Smooth muscle cell (in vitro differentiated cells): ENCODE data around the gene TSNAXIP1. TPM values are rescaled to one million over a fixed set of nuclear protein-coding genes. Genes with fewer than 3 reads are reported as not detected.

Experiments
- DNase-seq: peaks from one replicate; lab custom pipeline; 2025; ENCODE audit not compliant: unreplicated experiment; lab: John Stamatoyannopoulos, UW
- H2AFZ ChIP-seq: fragments of 200-600 bp; sonication (generic); 2 replicates; pipeline ENCODE4 v1.6.0; 2016; ENCODE audit warnings: antibody characterized with exemption, low read depth, mild to moderate bottlenecking
- H3F3A ChIP-seq: fragments of 200-600 bp; sonication (generic); 2 replicates; pipeline ENCODE4 v1.6.0; 2017; ENCODE audit warnings: antibody characterized with exemption, low read depth
- H3K27ac ChIP-seq: fragments of 200-600 bp; sonication (generic); 2 replicates; pipeline ENCODE4 v1.5.1; 2016; ENCODE audit warnings: low read depth, mild to moderate bottlenecking
- H3K27me3 ChIP-seq: fragments of 200-600 bp; sonication (generic); 2 replicates; pipeline ENCODE4 v1.6.1; 2016; ENCODE audit warnings: low read depth, mild to moderate bottlenecking
- H3K36me3 ChIP-seq: fragments of 200-600 bp; sonication (generic); 2 replicates; pipeline ENCODE4 v1.5.1; 2016; ENCODE audit warnings: low read depth
- H3K4me1 ChIP-seq: fragments of 200-600 bp; sonication (generic); 2 replicates; pipeline ENCODE4 v1.5.1; 2016; ENCODE audit warnings: low read depth
- H3K4me2 ChIP-seq: fragments of 200-600 bp; sonication (generic); 2 replicates; pipeline ENCODE4 v1.6.0; 2016; ENCODE audit warnings: mild to moderate bottlenecking
- H3K4me3 ChIP-seq: fragments of 200-600 bp; sonication (generic); 2 replicates; pipeline ENCODE4 v1.5.1; 2016; ENCODE audit warnings: mild to moderate bottlenecking
- H3K79me2 ChIP-seq: fragments of 200-600 bp; sonication (generic); 2 replicates; pipeline ENCODE4 v1.6.0; 2016; ENCODE audit warnings: low read depth, mild to moderate bottlenecking
- H3K9ac ChIP-seq: fragments of 200-600 bp; sonication (generic); 2 replicates; pipeline ENCODE4 v1.6.0; 2016; ENCODE audit warnings: low read depth
- H3K9me3 ChIP-seq: fragments of 200-600 bp; sonication (generic); replicated peaks from 2 replicates; pipeline ENCODE4 v1.5.1; 2016; ENCODE audit warnings: low read depth
- H4K20me1 ChIP-seq: fragments of 200-600 bp; sonication (generic); 2 replicates; pipeline ENCODE4 v1.6.0; 2016; ENCODE audit warnings: low read depth
- WGBS: methylation state at CpG from one replicate; pipeline ENCODE4 v1.1.7; 2016; ENCODE audit warnings: low lambda C conversion rate; 5-methylcytosine and 5-hydroxymethylcytosine counted together
- polyA plus RNA-seq: library from polyadenylated mRNA; unstranded; fragments of >200 nt; fragmentation: Nextera tagmentation; extraction: Ambion mirVana; gene quantifications from 2 replicates; pipeline ENCODE4 v1.2.1, GENCODE V29; 2016
- small RNA-seq: library from RNA; depleted of rRNA; stranded (forward); fragments of <200 nt; gene quantifications from one replicate; pipeline ENCODE3, GENCODE V24; 2014
- total RNA-seq: library from RNA; depleted of rRNA; stranded (reverse); fragments of >200 nt; gene quantifications from 2 replicates; pipeline ENCODE4 v1.2.3, GENCODE V29; 2014
- TF ChIP-seq, protein P1 (sequence below): fragments of 200-600 bp; sonication (generic); IDR thresholded peaks from 2 replicates; pipeline ENCODE4 v1.5.1; 2017; ENCODE audit warnings: borderline replicate concordance, mild to moderate bottlenecking, antibody characterized with exemption; ENCODE audit not compliant: insufficient read depth, poor library complexity, severe bottlenecking

Gene TSNAXIP1
- total and polyA plus RNA-seq, 2 experiments from 2014 or later = 0.18 to 1.0 TPM

DNA sequence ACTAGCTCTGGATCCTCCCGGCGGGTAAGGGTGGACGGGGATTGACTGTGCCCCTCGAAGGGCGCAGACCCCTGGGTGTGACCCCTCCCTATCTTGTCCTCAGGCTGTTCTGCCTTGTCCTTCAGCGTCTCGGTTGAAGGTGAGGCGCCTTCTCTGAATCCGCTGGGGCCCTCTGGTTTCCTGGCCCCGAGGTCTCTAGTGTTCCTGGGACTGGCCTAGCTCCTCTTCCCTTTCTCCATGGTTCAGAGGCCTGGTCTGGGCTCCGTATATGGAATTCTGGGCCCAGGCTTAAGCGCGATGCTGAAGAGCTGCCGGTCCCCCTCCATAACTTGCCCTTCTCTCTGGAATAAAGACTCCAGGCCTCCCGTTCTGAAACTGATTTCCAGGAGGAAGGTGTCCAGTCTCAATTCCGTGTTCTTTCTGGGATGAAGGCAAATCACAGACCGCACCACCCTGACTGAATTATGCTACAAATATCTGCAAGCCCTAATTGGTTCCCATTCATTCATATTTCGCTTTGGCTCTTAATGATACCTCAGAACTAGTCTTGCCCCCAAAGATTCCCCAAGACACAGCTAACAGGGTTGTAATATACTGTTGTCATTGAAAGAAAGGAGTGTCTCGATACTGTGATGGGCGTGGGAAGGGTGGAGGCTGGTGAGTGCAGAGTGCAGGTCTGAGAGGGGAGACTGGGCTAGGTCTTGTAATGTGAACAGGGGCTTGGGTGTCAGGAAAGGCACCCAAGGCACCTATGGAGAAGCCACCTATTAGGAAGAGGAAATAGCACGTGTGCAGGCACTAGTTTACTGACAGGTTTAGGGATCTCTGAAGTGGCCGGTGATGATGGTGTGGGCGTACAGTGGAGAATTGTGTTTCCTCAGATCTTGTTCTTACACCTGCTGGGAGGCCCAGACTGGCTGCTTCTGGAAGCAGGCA is 67.0 kb downstream of the TSNAXIP1 start:
- TF ChIP-seq, protein P1, sequence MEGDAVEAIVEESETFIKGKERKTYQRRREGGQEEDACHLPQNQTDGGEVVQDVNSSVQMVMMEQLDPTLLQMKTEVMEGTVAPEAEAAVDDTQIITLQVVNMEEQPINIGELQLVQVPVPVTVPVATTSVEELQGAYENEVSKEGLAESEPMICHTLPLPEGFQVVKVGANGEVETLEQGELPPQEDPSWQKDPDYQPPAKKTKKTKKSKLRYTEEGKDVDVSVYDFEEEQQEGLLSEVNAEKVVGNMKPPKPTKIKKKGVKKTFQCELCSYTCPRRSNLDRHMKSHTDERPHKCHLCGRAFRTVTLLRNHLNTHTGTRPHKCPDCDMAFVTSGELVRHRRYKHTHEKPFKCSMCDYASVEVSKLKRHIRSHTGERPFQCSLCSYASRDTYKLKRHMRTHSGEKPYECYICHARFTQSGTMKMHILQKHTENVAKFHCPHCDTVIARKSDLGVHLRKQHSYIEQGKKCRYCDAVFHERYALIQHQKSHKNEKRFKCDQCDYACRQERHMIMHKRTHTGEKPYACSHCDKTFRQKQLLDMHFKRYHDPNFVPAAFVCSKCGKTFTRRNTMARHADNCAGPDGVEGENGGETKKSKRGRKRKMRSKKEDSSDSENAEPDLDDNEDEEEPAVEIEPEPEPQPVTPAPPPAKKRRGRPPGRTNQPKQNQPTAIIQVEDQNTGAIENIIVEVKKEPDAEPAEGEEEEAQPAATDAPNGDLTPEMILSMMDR = no peak
- Histone ChIP-seq H3K9me3 (no peaks in the 10 kb centered on the region), H3K9ac (peak overlapping the region; percentile 93), H3K4me3 (peak overlapping the region; percentile 87), H3K27ac (peak overlapping the region; percentile 63), H3K4me2 (peak overlapping the region; percentile 100), H3F3A (peaks cover 13% of the 10 kb centered on the region), H4K20me1 (peaks cover 32% of the 10 kb centered on the region), H3K79me2 (peaks cover 38% of the 10 kb centered on the region), H3K36me3 (no peaks in the 10 kb centered on the region), H3K27me3 (no peaks in the 10 kb centered on the region), H3K4me1 (peaks cover 13% of the 10 kb centered on the region), H2AFZ (peak overlapping the region; percentile 39)
- WGBS = 25% methylated on average over 23 of the region's 23 CpGs
- no peak for DNase-seq

DNA sequence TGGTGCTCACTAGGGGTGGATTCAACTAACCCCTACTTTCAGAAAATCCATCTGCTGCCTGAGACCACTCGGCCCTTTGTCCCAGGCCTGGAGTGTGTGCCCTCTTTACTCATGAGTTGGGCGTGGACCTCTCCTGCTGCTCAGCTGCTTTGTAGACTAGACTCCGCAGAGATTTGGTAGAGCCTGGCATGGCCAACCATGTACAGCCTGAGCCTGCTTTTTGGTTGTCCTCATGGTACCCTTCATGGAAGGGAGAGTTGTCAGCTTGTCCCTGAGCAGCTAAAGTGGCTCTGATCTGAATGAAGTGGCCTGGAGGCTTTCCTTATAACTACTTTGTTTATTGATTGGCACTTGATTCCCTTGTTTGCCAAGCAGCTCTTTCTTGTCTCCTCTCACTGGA is 67.7 kb downstream of the TSNAXIP1 start:
- no peak for DNase-seq
- peak overlapping the region; percentile 100 for H3K4me2 ChIP-seq
- no peaks in the 10 kb centered on the region for H3K27me3 ChIP-seq
- peaks cover 38% of the 10 kb centered on the region for H3K79me2 ChIP-seq
- H3K4me3 ChIP-seq = peak overlapping the region; percentile 87
- peak overlapping the region; percentile 93 for H3K9ac ChIP-seq
- peaks cover 13% of the 10 kb centered on the region for H3F3A ChIP-seq
- H4K20me1 ChIP-seq = peaks cover 32% of the 10 kb centered on the region
- H3K27ac ChIP-seq = no peak overlapping the region
- H3K9me3 ChIP-seq = no peaks in the 10 kb centered on the region
- 95% methylated on average over 3 of the region's 3 CpGs for WGBS
- H3K36me3 ChIP-seq = no peaks in the 10 kb centered on the region
- no peak overlapping the region for H2AFZ ChIP-seq
- H3K4me1 ChIP-seq = peaks cover 13% of the 10 kb centered on the region
- TF ChIP-seq, protein P1 = no peak

DNA sequence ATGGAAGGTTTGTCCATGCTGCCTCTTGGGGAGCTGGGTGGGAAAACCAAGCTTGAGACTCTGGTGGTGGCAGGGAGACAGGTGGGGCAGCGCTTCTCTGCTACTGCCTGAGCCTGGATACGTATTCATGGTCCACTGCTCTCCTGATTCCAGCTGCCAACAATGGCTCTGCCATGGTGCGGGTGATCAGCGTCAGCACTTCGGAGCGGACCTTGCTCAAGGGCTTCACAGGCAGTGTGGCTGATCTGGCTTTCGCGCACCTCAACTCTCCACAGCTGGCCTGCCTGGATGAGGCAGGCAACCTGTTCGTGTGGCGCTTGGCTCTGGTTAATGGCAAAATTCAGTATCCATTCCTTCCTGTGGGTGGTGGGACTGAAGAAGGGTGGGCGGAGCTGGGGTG is 70.4 kb downstream of the TSNAXIP1 start:
- whole genome bisulfite sequencing = 98% methylated on average over 11 of the region's 11 CpGs
- Histone ChIP-seq H2AFZ (no peak overlapping the region), H3K9me3 (no peaks in the 10 kb centered on the region), H3K79me2 (peaks cover 38% of the 10 kb centered on the region), H3K4me2 (no peak overlapping the region), H3K4me3 (no peak overlapping the region), H3K27ac (no peak overlapping the region), H4K20me1 (peaks cover 32% of the 10 kb centered on the region), H3K36me3 (no peaks in the 10 kb centered on the region), H3K27me3 (no peaks in the 10 kb centered on the region), H3K9ac (no peak overlapping the region), H3F3A (peaks cover 6% of the 10 kb centered on the region), H3K4me1 (peaks cover 13% of the 10 kb centered on the region)
- no peak for DNase-seq
- TF ChIP-seq, protein P1 = no peak

Small RNA genes within 50 kb of the gene (small RNA-seq; reads per million reads assigned to genes)
- 0.13 reads per million for gene AC040162.2

Other genes with a start within 250 kb of the TSNAXIP1 start
- 32.4 and 37.3 TPM in 2 replicates for gene CTCF, start 244.4 kb upstream of the TSNAXIP1 start, total RNA-seq
- gene CTCF, start 244.4 kb upstream of the TSNAXIP1 start, polyA plus RNA-seq = 28.4 and 34.8 TPM in 2 replicates
- gene CARMIL2, start 161.7 kb upstream of the TSNAXIP1 start, total RNA-seq = 0.18 and 0.76 TPM in 2 replicates
- gene CARMIL2, start 161.7 kb upstream of the TSNAXIP1 start, polyA plus RNA-seq = 1.2 and 1.9 TPM in 2 replicates
- 16.5 and 21.9 TPM in 2 replicates for gene ACD, start 146.6 kb upstream of the TSNAXIP1 start, total RNA-seq
- 31.7 and 45.2 TPM in 2 replicates for gene ACD, start 146.6 kb upstream of the TSNAXIP1 start, polyA plus RNA-seq
- 0.36 TPM in 1 of 2 replicates, not detected in the other for gene PARD6A, start 145.9 kb upstream of the TSNAXIP1 start, total RNA-seq
- 0.58 and 2.0 TPM in 2 replicates for gene PARD6A, start 145.9 kb upstream of the TSNAXIP1 start, polyA plus RNA-seq
- 8.2 and 9.8 TPM in 2 replicates for gene ENKD1, start 140.1 kb upstream of the TSNAXIP1 start, total RNA-seq
- gene ENKD1, start 140.1 kb upstream of the TSNAXIP1 start, polyA plus RNA-seq = 14.2 and 19.0 TPM in 2 replicates
- 3.4 and 6.9 TPM in 2 replicates for gene C16orf86, start 140.1 kb upstream of the TSNAXIP1 start, total RNA-seq
- 3.9 and 8.5 TPM in 2 replicates for gene C16orf86, start 140.1 kb upstream of the TSNAXIP1 start, polyA plus RNA-seq
- gene GFOD2, start 87.6 kb upstream of the TSNAXIP1 start, total RNA-seq = 10.6 and 15.1 TPM in 2 replicates
- gene GFOD2, start 87.6 kb upstream of the TSNAXIP1 start, polyA plus RNA-seq = 15.0 and 24.0 TPM in 2 replicates
- 4.6 and 9.8 TPM in 2 replicates for gene RANBP10, start 329 bp upstream of the TSNAXIP1 start, total RNA-seq
- 5.9 and 6.6 TPM in 2 replicates for gene RANBP10, start 329 bp upstream of the TSNAXIP1 start, polyA plus RNA-seq
- gene THAP11, start 35.4 kb downstream of the TSNAXIP1 start, total RNA-seq = 23.0 and 31.3 TPM in 2 replicates
- gene THAP11, start 35.4 kb downstream of the TSNAXIP1 start, polyA plus RNA-seq = 32.7 and 38.3 TPM in 2 replicates
- 112 and 115 TPM in 2 replicates for gene NUTF2, start 40.0 kb downstream of the TSNAXIP1 start, total RNA-seq
- gene NUTF2, start 40.0 kb downstream of the TSNAXIP1 start, polyA plus RNA-seq = 202 and 208 TPM in 2 replicates
- gene CENPT, start 40.8 kb downstream of the TSNAXIP1 start, total RNA-seq = 37.3 and 47.0 TPM in 2 replicates
- 65.8 and 79.7 TPM in 2 replicates for gene CENPT, start 40.8 kb downstream of the TSNAXIP1 start, polyA plus RNA-seq
- gene EDC4, start 66.2 kb downstream of the TSNAXIP1 start, total RNA-seq = 35.5 and 46.3 TPM in 2 replicates
- 64.5 and 74.7 TPM in 2 replicates for gene EDC4, start 66.2 kb downstream of the TSNAXIP1 start, polyA plus RNA-seq
- gene NRN1L, start 78.0 kb downstream of the TSNAXIP1 start, total RNA-seq = not detected in 2 replicates
- 0.46 and 0.57 TPM in 2 replicates for gene NRN1L, start 78.0 kb downstream of the TSNAXIP1 start, polyA plus RNA-seq
- gene PSKH1, start 86.4 kb downstream of the TSNAXIP1 start, total RNA-seq = 15.3 and 17.2 TPM in 2 replicates
- 35.2 and 36.0 TPM in 2 replicates for gene PSKH1, start 86.4 kb downstream of the TSNAXIP1 start, polyA plus RNA-seq
- gene CTRL, start 125.0 kb downstream of the TSNAXIP1 start, total RNA-seq = 0.18 and 0.90 TPM in 2 replicates
- 12.9 and 14.8 TPM in 2 replicates for gene CTRL, start 125.0 kb downstream of the TSNAXIP1 start, polyA plus RNA-seq
- gene PSMB10, start 130.0 kb downstream of the TSNAXIP1 start, total RNA-seq = 17.3 and 18.5 TPM in 2 replicates
- 38.4 and 44.7 TPM in 2 replicates for gene PSMB10, start 130.0 kb downstream of the TSNAXIP1 start, polyA plus RNA-seq
- 12.9 and 14.3 TPM in 2 replicates for gene LCAT, start 137.2 kb downstream of the TSNAXIP1 start, total RNA-seq
- 34.6 and 35.5 TPM in 2 replicates for gene LCAT, start 137.2 kb downstream of the TSNAXIP1 start, polyA plus RNA-seq
- gene SLC12A4, start 161.7 kb downstream of the TSNAXIP1 start, total RNA-seq = 47.7 and 74.3 TPM in 2 replicates
- 92.4 and 107 TPM in 2 replicates for gene SLC12A4, start 161.7 kb downstream of the TSNAXIP1 start, polyA plus RNA-seq
- gene DPEP3, start 173.6 kb downstream of the TSNAXIP1 start, total RNA-seq = not detected in 2 replicates
- gene DPEP3, start 173.6 kb downstream of the TSNAXIP1 start, polyA plus RNA-seq = not detected in 2 replicates
- gene DPEP2, start 192.6 kb downstream of the TSNAXIP1 start, total RNA-seq = not detected in 2 replicates
- not detected in 2 replicates for gene DPEP2, start 192.6 kb downstream of the TSNAXIP1 start, polyA plus RNA-seq
- not detected in 2 replicates for gene DPEP2NB, start 209.0 kb downstream of the TSNAXIP1 start, total RNA-seq
- gene DPEP2NB, start 209.0 kb downstream of the TSNAXIP1 start, polyA plus RNA-seq = not detected in 2 replicates
- 6.0 and 6.7 TPM in 2 replicates for gene DDX28, start 216.3 kb downstream of the TSNAXIP1 start, total RNA-seq
- gene DDX28, start 216.3 kb downstream of the TSNAXIP1 start, polyA plus RNA-seq = 7.0 and 9.0 TPM in 2 replicates
- 9.5 and 12.1 TPM in 2 replicates for gene DUS2, start 216.4 kb downstream of the TSNAXIP1 start, total RNA-seq
- 23.5 and 25.6 TPM in 2 replicates for gene DUS2, start 216.4 kb downstream of the TSNAXIP1 start, polyA plus RNA-seq